ENCODE measurements around the gene FAM228A. TPM values are rescaled to one million over a fixed set of nuclear protein-coding genes. Genes with fewer than 3 reads are reported as not detected.

The FAM228A gene
- total RNA-seq, 8 experiments from 2014 or later = 0.15 to 1.6 (median 0.98) TPM; not detected in 1

Other genes with a start within 250 kb of the FAM228A start
- 10 to 100 TPM; 10.8 to 27.0 (median 20.3) TPM for gene ATAD2B, start 247.9 kb upstream of the FAM228A start, total RNA-seq
- 10 to 100 TPM; 12.7 to 18.2 (median 14.1) TPM for gene UBXN2A, start 234.6 kb upstream of the FAM228A start, total RNA-seq
- 1 to 10 TPM in 3 of 8 experiments, under 1 TPM in 5; 0.36 to 1.5 (median 0.75) TPM for gene MFSD2B, start 165.0 kb upstream of the FAM228A start, total RNA-seq
- gene WDCP, start 127.7 kb upstream of the FAM228A start, total RNA-seq = 10 to 100 TPM in 6 of 8 experiments, 1 to 10 TPM in 2; 8.8 to 17.7 (median 12.1) TPM
- gene FKBP1B, start 125.3 kb upstream of the FAM228A start, total RNA-seq = 10 to 100 TPM in 5 of 8 experiments, 1 to 10 TPM in 3; 4.2 to 54.0 (median 32.4) TPM
- gene SF3B6, start 98.7 kb upstream of the FAM228A start, total RNA-seq = 100 to 1,000 TPM; 145 to 231 (median 189) TPM
- 100 to 1,000 TPM in 1 of 8 experiments, 10 to 100 TPM in 5, 1 to 10 TPM in 2; 7.5 to 177 (median 30.4) TPM for gene TP53I3, start 90.2 kb upstream of the FAM228A start, total RNA-seq
- gene PFN4, start 51.7 kb upstream of the FAM228A start, total RNA-seq = 1 to 10 TPM in 7 of 8 experiments, under 1 TPM in 1; 1.00 to 3.8 (median 2.0) TPM
- gene FAM228B, start 51.6 kb upstream of the FAM228A start, total RNA-seq = 10 to 100 TPM in 6 of 8 experiments, 1 to 10 TPM in 2; 5.7 to 50.3 (median 31.5) TPM
- gene ITSN2, start 185.5 kb downstream of the FAM228A start, total RNA-seq = 10 to 100 TPM in 4 of 8 experiments, 1 to 10 TPM in 4; 5.1 to 41.5 (median 14.3) TPM